Articular chondrocyte of knee joint (primary cell): Measurements from ENCODE around the gene RPUSD3. TPM values are rescaled to one million over a fixed set of nuclear protein-coding genes. Genes with fewer than 3 reads are reported as not detected.

Experiments
- total RNA-seq: library from RNA; depleted of rRNA; stranded (reverse); fragments of >200 nt; gene quantifications from 2 replicates; pipeline ENCODE4 v1.2.3, GENCODE V29; 2012

The RPUSD3 gene
- total RNA-seq, result 19.3 and 20.9 TPM in 2 replicates

GRCh38 chr3:9843715-9844438 is at the start of gene RPUSD3:
RPUSD3 (minus strand) TSS chr3:9844008; CDS start chr3:9843990, 18 bp downstream.

GRCh38 chr3:9890249-9891071 is 46.7 kb upstream of the RPUSD3 start, which contains the start of gene JAGN1:
JAGN1 (plus strand) TSS chr3:9890610; CDS start chr3:9890723, 113 bp downstream.

GRCh38 chr3:9879830-9880549 is 36.2 kb upstream of the RPUSD3 start, which contains the start of gene CIDEC:
CIDEC (minus strand) TSS chr3:9880253; CDS start chr3:9878486, 1,767 bp downstream.

GRCh38 chr3:9809615-9810432 is 34.0 kb downstream of the RPUSD3 start, which contains the start of gene TTLL3:
TTLL3 (plus strand) TSS chr3:9810262; CDS start chr3:9810662, 400 bp downstream.

GRCh38 chr3:9792405-9793160 is 51.2 kb downstream of the RPUSD3 start, which contains the start of the genes ARPC4 and TADA3:
ARPC4 (plus strand) TSS chr3:9793082; CDS start chr3:9793122, 40 bp downstream.
TADA3 (minus strand) TSS chr3:9792473; CDS start chr3:9791466, 1,007 bp downstream.

Other genes with a start within 250 kb of the RPUSD3 start
- gene MTMR14, start 194.5 kb downstream of the RPUSD3 start, total RNA-seq, result 25.8 and 30.3 TPM in 2 replicates
- not detected in 2 replicates for gene CPNE9, start 140.2 kb downstream of the RPUSD3 start, total RNA-seq
- gene BRPF1, start 112.3 kb downstream of the RPUSD3 start, total RNA-seq, result 9.5 and 10.2 TPM in 2 replicates
- gene OGG1, start 94.1 kb downstream of the RPUSD3 start, total RNA-seq, result 18.6 and 22.6 TPM in 2 replicates
- gene CAMK1, start 74.1 kb downstream of the RPUSD3 start, total RNA-seq, result 21.3 and 25.4 TPM in 2 replicates
- gene TADA3, start 51.5 kb downstream of the RPUSD3 start, total RNA-seq, result 77.7 and 83.3 TPM in 2 replicates
- gene ARPC4, start 50.9 kb downstream of the RPUSD3 start, total RNA-seq, result 189 and 224 TPM in 2 replicates
- gene TTLL3, start 33.7 kb downstream of the RPUSD3 start, total RNA-seq, result 22.6 and 29.3 TPM in 2 replicates
- gene CIDEC, start 36.2 kb upstream of the RPUSD3 start, total RNA-seq, result not detected in 2 replicates
- 22.3 and 29.5 TPM in 2 replicates for gene JAGN1, start 46.6 kb upstream of the RPUSD3 start, total RNA-seq
- 1.1 and 1.4 TPM in 2 replicates for gene IL17RE, start 58.8 kb upstream of the RPUSD3 start, total RNA-seq
- 41.4 and 51.8 TPM in 2 replicates for gene IL17RC, start 73.1 kb upstream of the RPUSD3 start, total RNA-seq
- gene CRELD1, start 89.8 kb upstream of the RPUSD3 start, total RNA-seq, result 14.1 and 20.8 TPM in 2 replicates
- 4.6 and 5.5 TPM in 2 replicates for gene PRRT3, start 108.4 kb upstream of the RPUSD3 start, total RNA-seq
- gene EMC3, start 142.8 kb upstream of the RPUSD3 start, total RNA-seq, result 92.4 and 101 TPM in 2 replicates
- gene FANCD2, start 182.4 kb upstream of the RPUSD3 start, total RNA-seq, result 6.7 and 19.5 TPM in 2 replicates